KG1 (cell line): ENCODE measurements around the gene CENPH.
"Not testable (repeated sequence)": the region's sequence is repeated elsewhere in the genome, so short reads cannot be mapped to it uniquely, and the experiment has no call there.

Source experiments
- DNase-seq: peaks from one replicate; lab custom pipeline; 2025; lab: John Stamatoyannopoulos, UW

CENPH gene

GRCh38 chr5:69209602-69210001 is 20.2 kb downstream of the CENPH start:
- DNase-seq: no peak

GRCh38 chr5:69211200-69211599 is 21.8 kb downstream of the CENPH start:
- no peak for DNase-seq

- DNase-seq: no peak
Measured at GRCh38 chr5:69212022-69212421, 22.6 kb downstream of the CENPH start.

GRCh38 chr5:69213513-69214215 is 24.3 kb downstream of the CENPH start:
- no peak for DNase-seq

GRCh38 chr5:69217151-69217511 is 27.7 kb downstream of the CENPH start:
- DNase-seq: no peak

- peak; percentile 81 for DNase-seq
Measured at GRCh38 chr5:69217548-69218526, 28.5 kb downstream of the CENPH start.

- no peak for DNase-seq
Measured at GRCh38 chr5:69219939-69220338, 30.6 kb downstream of the CENPH start.

- DNase-seq: not testable (repeated sequence)
Measured at GRCh38 chr5:69220371-69220770, 31.0 kb downstream of the CENPH start.

- not testable (repeated sequence) for DNase-seq
Measured at GRCh38 chr5:69220833-69221232, 31.4 kb downstream of the CENPH start.

- no peak for DNase-seq
Measured at GRCh38 chr5:69224520-69224919, 35.1 kb downstream of the CENPH start.

GRCh38 chr5:69225860-69226259 is 36.5 kb downstream of the CENPH start:
- no peak for DNase-seq

- no peak for DNase-seq
Measured at GRCh38 chr5:69230181-69230580, 40.8 kb downstream of the CENPH start.

GRCh38 chr5:69231281-69231680 is 41.9 kb downstream of the CENPH start:
- DNase-seq: no peak

- DNase-seq: no peak
Measured at GRCh38 chr5:69231851-69232250, 42.5 kb downstream of the CENPH start.

GRCh38 chr5:69234457-69235268 is 45.3 kb downstream of the CENPH start, which contains the start of gene CDK7:
Gene CDK7 (plus strand): TSS chr5:69234886. CDS start chr5:69234976, 90 bp downstream.
- peak; percentile 80 for DNase-seq

GRCh38 chr5:69236733-69237132 is 47.4 kb downstream of the CENPH start:
- DNase-seq: not testable (repeated sequence)

GRCh38 chr5:69237877-69238276 is 48.5 kb downstream of the CENPH start:
- DNase-seq: no peak

- DNase-seq: no peak
Measured at GRCh38 chr5:69238760-69239251, 49.4 kb downstream of the CENPH start.

- DNase-seq: no peak
Measured at GRCh38 chr5:69242215-69242927, 53.0 kb downstream of the CENPH start.

GRCh38 chr5:69245031-69245430 is 55.6 kb downstream of the CENPH start:
- no peak for DNase-seq

- no peak for DNase-seq
Measured at GRCh38 chr5:69248019-69248418, 58.6 kb downstream of the CENPH start.
